Measurements from ENCODE around the gene HIP1R.

- no peak for TF ChIP-seq CTCF (IDR thresholded peaks at IDR 0.05; ENCODE audit: low read depth, low read length)
- no peak for TF ChIP-seq MAX (IDR thresholded peaks at IDR 0.05; ENCODE audit: low read depth, low read length)
- TF ChIP-seq POLR2A (IDR thresholded peaks at IDR 0.05; ENCODE audit: extremely low read depth, insufficient read length), result no peak
- no peak for TF ChIP-seq MYC (IDR thresholded peaks at IDR 0.05; ENCODE audit: low read depth, low read length)
Measured at GRCh38 chr12:122843455-122843854, 8.2 kb downstream of the HIP1R start.
